Caco-2 (cell line): ENCODE results near the gene DOHH. TPM values are rescaled to one million over a fixed set of nuclear protein-coding genes. Genes with fewer than 3 reads are reported as not detected.

Source experiments
- BruUV-seq: library from RNA; stranded (reverse); fragments of 400-500 nt; replicated peaks from 2 replicates; lab custom pipeline; 2021; lab: Mats Ljungman, UMichigan
- CTCF ChIA-PET: fragments of 300-600 bp; sonication (Branson Sonifier 250); formaldehyde crosslinking; loops from one replicate; lab custom pipeline; 2022; ENCODE audit warnings: antibody characterized with exemption; lab: Charles Lee
- POLR2A ChIA-PET: fragments of 300-600 bp; sonication (Branson Sonifier 250); formaldehyde crosslinking; loops from one replicate; lab custom pipeline; 2022; ENCODE audit warnings: antibody characterized with exemption; lab: Charles Lee
- DNase-seq, 2 experiments: peaks; one replicate each; pipeline versions ENCODE4 v3.0.0 to v3.0.0-alpha.2; 2020 to 2022
- H3K27me3 ChIP-seq: replicated peaks from 2 replicates; pipeline ENCODE4 v1.6.0; 2011; ENCODE audit warnings: low read length; ENCODE audit not compliant: control insufficient read depth, insufficient read depth
- H3K36me3 ChIP-seq: 2 replicates; pipeline ENCODE4 v1.5.1; 2011; ENCODE audit warnings: low read length; ENCODE audit not compliant: control insufficient read depth, insufficient read depth
- H3K4me1 ChIP-seq: fragments of 250-450 bp; sonication (Bioruptor Pico); 2 replicates; pipeline ENCODE4 v1.5.1; 2020; ENCODE audit warnings: mild to moderate bottlenecking
- H3K4me3 ChIP-seq: 2 replicates; pipeline ENCODE4 v1.5.1; 2011; ENCODE audit warnings: low read depth, mild to moderate bottlenecking, control low read depth, low read length
- H3K9me3 ChIP-seq: fragments of 250-450 bp; sonication (Bioruptor Pico); 2 replicates; pipeline ENCODE4 v1.5.1; 2020; ENCODE audit warnings: mild to moderate bottlenecking, moderate library complexity
- H3K27ac Mint-ChIP-seq: one replicate; pipeline ENCODE4 v1.8.0; 2022; ENCODE audit warnings: mixed read lengths; ENCODE audit not compliant: unreplicated experiment
- H3K27me3 Mint-ChIP-seq: one replicate; pipeline ENCODE4 v1.8.0; 2022; ENCODE audit warnings: mixed read lengths; ENCODE audit not compliant: insufficient read depth, unreplicated experiment
- H3K36me3 Mint-ChIP-seq: one replicate; pipeline ENCODE4 v1.8.0; 2022; ENCODE audit warnings: mild to moderate bottlenecking, mixed read lengths; ENCODE audit not compliant: insufficient read depth, unreplicated experiment
- H3K4me1 Mint-ChIP-seq: one replicate; pipeline ENCODE4 v1.8.0; 2022; ENCODE audit warnings: low read depth, mixed read lengths; ENCODE audit not compliant: unreplicated experiment
- H3K4me3 Mint-ChIP-seq: one replicate; pipeline ENCODE4 v1.8.0; 2022; ENCODE audit warnings: mild to moderate bottlenecking, moderate library complexity, mixed read lengths; ENCODE audit not compliant: unreplicated experiment
- H3K9me3 Mint-ChIP-seq: one replicate; pipeline ENCODE4 v1.8.0; 2022; ENCODE audit warnings: mixed read lengths; ENCODE audit not compliant: unreplicated experiment
- intact Hi-C: fragments of 100-400 bp; cut with micrococcal nuclease; formaldehyde crosslinking; loops from one replicate; pipeline ENCODE4 v1.10.0; 2022; ENCODE audit not compliant: unreplicated experiment
- total RNA-seq: library from RNA; stranded (reverse); gene quantifications from 2 replicates; pipeline ENCODE4 v1.2.3, GENCODE V29; 2022
- TF ChIP-seq, protein P1 (sequence below), 2 experiments: fragments of 200-600 bp in 1 of 2; IDR thresholded peaks; 1 replicate in 1 of 2; 2 replicates in 1 of 2; pipeline versions ENCODE4 v1.5.1 to v1.8.0; 2011 to 2022; ENCODE audit warnings: antibody characterized with exemption in 1 of 2, control low read depth in 1 of 2, inconsistent platforms in 1 of 2, low read depth in 1 of 2, low read length in 1 of 2, mild to moderate bottlenecking in 1 of 2, moderate library complexity in 1 of 2; ENCODE audit not compliant: insufficient read depth in 1 of 2, severe bottlenecking in 1 of 2, unreplicated experiment in 1 of 2

DOHH gene
- total RNA-seq, 1 experiment from 2014 or later = 17.4 TPM

DNA sequence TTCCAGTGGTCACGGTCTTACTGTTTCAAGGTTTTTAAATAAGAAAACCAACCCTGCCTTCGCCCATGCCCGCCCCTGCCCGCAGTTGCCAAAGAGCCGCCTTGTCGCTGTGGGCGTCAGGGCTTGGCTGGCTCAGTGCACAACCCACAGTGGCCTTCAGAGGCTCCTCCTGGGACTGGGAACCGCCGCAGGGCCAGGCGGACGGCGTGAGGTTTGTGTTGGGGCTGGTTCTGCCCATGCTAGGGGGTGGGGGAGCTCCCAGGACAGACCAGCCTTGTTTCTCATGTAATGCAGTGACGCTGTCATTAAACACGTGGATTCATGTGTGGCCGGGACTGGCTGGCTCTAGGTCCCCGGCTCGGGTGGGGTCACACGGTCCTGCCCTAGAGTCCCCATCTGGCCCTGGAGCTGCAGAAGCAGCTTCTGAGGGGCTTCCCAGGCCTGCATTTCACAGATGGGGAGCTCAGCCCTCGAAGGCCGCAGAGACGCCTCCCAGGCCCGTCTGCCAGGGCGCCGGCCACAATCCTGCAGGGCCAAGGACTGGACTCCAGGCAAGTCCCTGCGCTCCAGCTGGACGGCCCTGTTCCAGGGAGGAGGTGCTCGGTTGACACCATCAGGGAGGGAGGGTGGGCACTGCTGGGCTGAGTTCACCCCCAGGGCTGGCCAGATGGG, 36.1 kb upstream of the DOHH start:
- ChIA-PET POLR2A (no interaction called here), CTCF (interaction anchor here (1.6 kb wide), 1 partner anchor 9 kb away, joined by 5 read pairs; no protein-coding TSS in a partner anchor)
- no peaks in the 10 kb centered on the region for H3K4me1 Mint-ChIP-seq
- TF ChIP-seq, protein P1, sequence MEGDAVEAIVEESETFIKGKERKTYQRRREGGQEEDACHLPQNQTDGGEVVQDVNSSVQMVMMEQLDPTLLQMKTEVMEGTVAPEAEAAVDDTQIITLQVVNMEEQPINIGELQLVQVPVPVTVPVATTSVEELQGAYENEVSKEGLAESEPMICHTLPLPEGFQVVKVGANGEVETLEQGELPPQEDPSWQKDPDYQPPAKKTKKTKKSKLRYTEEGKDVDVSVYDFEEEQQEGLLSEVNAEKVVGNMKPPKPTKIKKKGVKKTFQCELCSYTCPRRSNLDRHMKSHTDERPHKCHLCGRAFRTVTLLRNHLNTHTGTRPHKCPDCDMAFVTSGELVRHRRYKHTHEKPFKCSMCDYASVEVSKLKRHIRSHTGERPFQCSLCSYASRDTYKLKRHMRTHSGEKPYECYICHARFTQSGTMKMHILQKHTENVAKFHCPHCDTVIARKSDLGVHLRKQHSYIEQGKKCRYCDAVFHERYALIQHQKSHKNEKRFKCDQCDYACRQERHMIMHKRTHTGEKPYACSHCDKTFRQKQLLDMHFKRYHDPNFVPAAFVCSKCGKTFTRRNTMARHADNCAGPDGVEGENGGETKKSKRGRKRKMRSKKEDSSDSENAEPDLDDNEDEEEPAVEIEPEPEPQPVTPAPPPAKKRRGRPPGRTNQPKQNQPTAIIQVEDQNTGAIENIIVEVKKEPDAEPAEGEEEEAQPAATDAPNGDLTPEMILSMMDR (IDR thresholded peaks at IDR 0.05; ENCODE audit: insufficient read depth in 1 of 2, low read depth in 1 of 2, low read length in 1 of 2, severe bottlenecking in 1 of 2, unreplicated experiment in 1 of 2) = no peak
- DNase-seq = no peak
- no peaks in the 10 kb centered on the region for H3K4me1 ChIP-seq
- peaks cover 59% of the 10 kb centered on the region for H3K36me3 Mint-ChIP-seq
- H3K27me3 ChIP-seq = no peaks in the 10 kb centered on the region
- H3K9me3 ChIP-seq = no peaks in the 10 kb centered on the region
- H3K27me3 Mint-ChIP-seq = no peaks in the 10 kb centered on the region
- no peak overlapping the region for H3K4me3 ChIP-seq
- no peak overlapping the region for H3K4me3 Mint-ChIP-seq
- no peaks in the 10 kb centered on the region for H3K36me3 ChIP-seq
- intact Hi-C loops = no loop called here
- no peaks in the 10 kb centered on the region for H3K9me3 Mint-ChIP-seq
- peak overlapping the region; percentile 56 for H3K27ac Mint-ChIP-seq
- BruUV-seq = no TSS peak

DNA sequence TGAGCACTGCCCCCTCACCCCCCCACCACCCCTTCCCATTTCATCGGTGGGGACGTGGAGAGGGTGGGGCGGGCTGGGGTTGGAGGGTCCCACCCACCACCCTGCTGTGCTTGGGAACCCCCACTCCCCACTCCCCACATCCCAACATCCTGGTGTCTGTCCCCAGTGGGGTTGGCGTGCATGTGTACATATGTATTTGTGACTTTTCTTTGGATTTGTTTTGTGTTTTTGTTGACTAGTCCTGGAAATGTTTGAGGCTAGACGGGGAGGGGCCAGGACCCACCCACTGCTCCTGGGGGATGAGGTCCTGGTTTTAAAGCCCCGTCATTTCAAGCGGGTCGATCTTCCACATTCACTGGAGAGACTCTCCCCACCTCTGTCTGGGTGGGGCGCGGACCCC, 35.5 kb upstream of the DOHH start:
- Histone ChIP-seq H3K27me3 (no peaks in the 10 kb centered on the region), H3K36me3 (no peaks in the 10 kb centered on the region), H3K4me1 (no peaks in the 10 kb centered on the region), H3K9me3 (no peaks in the 10 kb centered on the region), H3K4me3 (no peak overlapping the region)
- intact Hi-C loops = no loop called here
- no peaks in the 10 kb centered on the region for H3K27me3 Mint-ChIP-seq
- no peak for DNase-seq
- no peaks in the 10 kb centered on the region for H3K9me3 Mint-ChIP-seq
- no peak overlapping the region for H3K4me3 Mint-ChIP-seq
- H3K4me1 Mint-ChIP-seq = no peaks in the 10 kb centered on the region
- CTCF ChIA-PET = interaction anchor here (1.6 kb wide), 1 partner anchor 9 kb away, joined by 5 read pairs; no protein-coding TSS in a partner anchor
- TF ChIP-seq, protein P1 (IDR thresholded peaks at IDR 0.05; ENCODE audit: insufficient read depth in 1 of 2, low read depth in 1 of 2, low read length in 1 of 2, severe bottlenecking in 1 of 2, unreplicated experiment in 1 of 2) = no peak
- H3K36me3 Mint-ChIP-seq = peaks cover 64% of the 10 kb centered on the region
- BruUV-seq = no TSS peak
- no peak overlapping the region for H3K27ac Mint-ChIP-seq
- POLR2A ChIA-PET = no interaction called here

DNA sequence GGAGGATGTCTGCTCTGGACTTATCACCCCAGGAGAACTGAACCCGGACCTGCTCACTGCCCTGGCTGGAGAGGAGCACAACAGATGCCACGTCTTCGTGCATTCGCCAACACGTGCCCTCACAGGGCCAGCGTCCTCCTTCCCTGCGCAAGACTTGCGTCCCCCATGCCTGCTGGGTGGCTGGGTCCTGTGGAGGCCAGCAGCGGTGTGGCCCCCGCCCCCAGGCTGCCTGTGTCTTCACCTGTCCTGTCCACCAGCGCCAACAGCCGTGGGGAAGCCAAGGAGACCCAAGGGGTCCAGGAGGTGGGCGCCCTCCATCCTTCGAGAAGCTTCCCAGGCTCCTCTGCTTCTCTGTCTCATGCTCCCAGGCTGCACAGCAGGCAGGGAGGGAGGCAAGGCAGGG, 35.1 kb upstream of the DOHH start:
- Mint-ChIP-seq H3K27me3 (no peaks in the 10 kb centered on the region), H3K9me3 (no peaks in the 10 kb centered on the region), H3K27ac (no peak overlapping the region), H3K36me3 (peaks cover 64% of the 10 kb centered on the region), H3K4me3 (no peak overlapping the region), H3K4me1 (no peaks in the 10 kb centered on the region)
- ChIA-PET POLR2A (no interaction called here), CTCF (interaction anchor here (1.6 kb wide), 1 partner anchor 10 kb away, joined by 5 read pairs; no protein-coding TSS in a partner anchor)
- Histone ChIP-seq H3K27me3 (no peaks in the 10 kb centered on the region), H3K4me1 (no peaks in the 10 kb centered on the region), H3K9me3 (no peaks in the 10 kb centered on the region), H3K4me3 (no peak overlapping the region), H3K36me3 (no peaks in the 10 kb centered on the region)
- no TSS peak for BruUV-seq
- TF ChIP-seq, protein P1 (IDR thresholded peaks at IDR 0.05; ENCODE audit: insufficient read depth in 1 of 2, low read depth in 1 of 2, low read length in 1 of 2, severe bottlenecking in 1 of 2, unreplicated experiment in 1 of 2) = no peak
- intact Hi-C loops = no loop called here
- no peak for DNase-seq
